ENCODE results near the gene PCNX1. TPM values are rescaled to one million over a fixed set of nuclear protein-coding genes. Genes with fewer than 3 reads are reported as not detected.

Gene PCNX1
- total RNA-seq, 1 experiment from 2014 or later: 48.0 TPM

DNA sequence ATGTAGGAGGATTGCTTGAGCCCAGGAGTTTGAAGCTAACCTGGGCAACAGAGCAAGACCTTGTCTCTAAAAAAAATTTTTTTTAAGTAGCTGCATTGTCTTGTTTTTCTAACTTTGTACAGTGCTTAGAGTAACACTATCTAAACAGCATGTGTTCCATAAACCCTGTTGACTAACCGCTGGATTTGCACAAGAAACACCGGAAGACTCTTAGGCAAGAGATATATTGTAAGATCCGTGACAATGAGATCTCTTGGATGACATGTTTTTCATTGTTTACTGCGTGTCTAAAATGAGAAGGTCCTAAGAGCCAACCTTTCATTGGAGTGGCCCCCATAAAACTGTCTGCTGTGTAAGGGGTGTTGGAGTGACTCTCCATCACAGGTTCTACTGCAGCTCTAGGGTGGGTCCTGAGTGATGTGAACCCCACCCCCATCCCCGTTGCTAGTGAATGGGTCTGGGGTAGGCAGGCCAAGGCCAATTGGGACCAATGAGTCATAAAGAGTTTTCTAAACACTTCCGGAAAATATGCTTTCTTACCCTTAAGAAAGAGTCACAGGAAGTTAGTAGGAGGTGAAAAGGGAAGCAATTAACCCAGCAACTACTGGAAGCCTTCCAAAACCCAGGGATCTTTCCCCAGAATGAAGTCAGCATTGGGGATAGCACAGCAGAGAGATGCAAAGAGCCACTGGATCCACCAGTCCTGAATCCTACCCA, 24.3 kb upstream of the PCNX1 start:
- Histone ChIP-seq H4K8ac (replicated peaks; ENCODE audit: insufficient read length, low read depth, low read length) (no peak overlapping the region), H3K27ac (ENCODE audit: insufficient read length, low read depth, low read length) (no peak overlapping the region), H2AFZ (ENCODE audit: low read length) (no peak overlapping the region), H3K14ac (ENCODE audit: insufficient read depth, low read length) (no peak overlapping the region), H3K4me1 (ENCODE audit: insufficient read depth, low read length) (no peaks in the 10 kb centered on the region), H3K4ac (ENCODE audit: low read depth, low read length) (no peak overlapping the region), H2BK5ac (ENCODE audit: insufficient read length, low read length) (no peak overlapping the region), H3K9ac (ENCODE audit: extremely low read depth, insufficient read length, low read length) (no peak overlapping the region), H3K79me2 (ENCODE audit: insufficient read depth, low read length) (no peaks in the 10 kb centered on the region), H2AK5ac (ENCODE audit: insufficient read length, low read length) (no peak overlapping the region), H2BK15ac (ENCODE audit: low read depth, low read length) (no peak overlapping the region), H3K9me3 (ENCODE audit: control insufficient read depth, low read depth, low read length) (no peaks in the 10 kb centered on the region), H2BK120ac (ENCODE audit: low read depth, low read length, poor library complexity, severe bottlenecking) (no peak overlapping the region), H3K79me1 (ENCODE audit: insufficient read depth, low read depth, low read length, poor library complexity, severe bottlenecking) (no peaks in the 10 kb centered on the region), H3K27me3 (ENCODE audit: insufficient read depth, low read length) (no peaks in the 10 kb centered on the region), H3K18ac (ENCODE audit: insufficient read length, low read depth, low read length) (no peak overlapping the region), H2BK12ac (ENCODE audit: insufficient read length, low read depth, low read length) (no peak overlapping the region), H4K5ac (ENCODE audit: insufficient read length, low read depth, low read length) (no peak overlapping the region), H3K23ac (ENCODE audit: insufficient read length, low read depth, low read length) (no peak overlapping the region), H3K4me2 (ENCODE audit: insufficient read depth, insufficient read length, low read length) (no peak overlapping the region), H2BK20ac (ENCODE audit: low read depth, low read length, poor library complexity, severe bottlenecking) (no peak overlapping the region), H3K23me2 (ENCODE audit: insufficient read length, low read depth, low read length, poor library complexity, severe bottlenecking) (no peaks in the 10 kb centered on the region), H4K91ac (ENCODE audit: insufficient read length, low read depth, low read length) (no peak overlapping the region), H3K56ac (ENCODE audit: insufficient read length, low read depth, low read length) (no peak overlapping the region), H3T11ph (ENCODE audit: low read length) (no peak overlapping the region), H4K20me1 (ENCODE audit: control insufficient read depth, insufficient read depth, insufficient read length) (no peaks in the 10 kb centered on the region)
- Mint-ChIP-seq H3K36me3 (ENCODE audit: insufficient read depth in 1 of 3, low read depth in 3 of 3) (no peaks in the 10 kb centered on the region), H3K4me1 (peaks cover 18 to 19% of the 10 kb centered on the region in 2 experiments), H3K27ac (no peak overlapping the region), H3K27me3 (ENCODE audit: low read depth) (no peaks in the 10 kb centered on the region), H3K9me3 (no peaks in the 10 kb centered on the region), H3K4me3 (no peak overlapping the region)
- DNase-seq: no peak
- TF ChIP-seq, protein P1, sequence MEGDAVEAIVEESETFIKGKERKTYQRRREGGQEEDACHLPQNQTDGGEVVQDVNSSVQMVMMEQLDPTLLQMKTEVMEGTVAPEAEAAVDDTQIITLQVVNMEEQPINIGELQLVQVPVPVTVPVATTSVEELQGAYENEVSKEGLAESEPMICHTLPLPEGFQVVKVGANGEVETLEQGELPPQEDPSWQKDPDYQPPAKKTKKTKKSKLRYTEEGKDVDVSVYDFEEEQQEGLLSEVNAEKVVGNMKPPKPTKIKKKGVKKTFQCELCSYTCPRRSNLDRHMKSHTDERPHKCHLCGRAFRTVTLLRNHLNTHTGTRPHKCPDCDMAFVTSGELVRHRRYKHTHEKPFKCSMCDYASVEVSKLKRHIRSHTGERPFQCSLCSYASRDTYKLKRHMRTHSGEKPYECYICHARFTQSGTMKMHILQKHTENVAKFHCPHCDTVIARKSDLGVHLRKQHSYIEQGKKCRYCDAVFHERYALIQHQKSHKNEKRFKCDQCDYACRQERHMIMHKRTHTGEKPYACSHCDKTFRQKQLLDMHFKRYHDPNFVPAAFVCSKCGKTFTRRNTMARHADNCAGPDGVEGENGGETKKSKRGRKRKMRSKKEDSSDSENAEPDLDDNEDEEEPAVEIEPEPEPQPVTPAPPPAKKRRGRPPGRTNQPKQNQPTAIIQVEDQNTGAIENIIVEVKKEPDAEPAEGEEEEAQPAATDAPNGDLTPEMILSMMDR (conservative IDR thresholded peaks at IDR 0.05): no peak
- no CpG with 5 or more reads among the region's 6 CpGs for WGBS (ENCODE audit: extremely low coverage, insufficient read length, low lambda C conversion rate)

Data from H9 (cell line).